ENCODE results near the gene JPH3.
"Not testable (repeated sequence)": the region's sequence is repeated elsewhere in the genome, so short reads cannot be mapped to it uniquely, and the experiment has no call there.

The JPH3 gene

DNA sequence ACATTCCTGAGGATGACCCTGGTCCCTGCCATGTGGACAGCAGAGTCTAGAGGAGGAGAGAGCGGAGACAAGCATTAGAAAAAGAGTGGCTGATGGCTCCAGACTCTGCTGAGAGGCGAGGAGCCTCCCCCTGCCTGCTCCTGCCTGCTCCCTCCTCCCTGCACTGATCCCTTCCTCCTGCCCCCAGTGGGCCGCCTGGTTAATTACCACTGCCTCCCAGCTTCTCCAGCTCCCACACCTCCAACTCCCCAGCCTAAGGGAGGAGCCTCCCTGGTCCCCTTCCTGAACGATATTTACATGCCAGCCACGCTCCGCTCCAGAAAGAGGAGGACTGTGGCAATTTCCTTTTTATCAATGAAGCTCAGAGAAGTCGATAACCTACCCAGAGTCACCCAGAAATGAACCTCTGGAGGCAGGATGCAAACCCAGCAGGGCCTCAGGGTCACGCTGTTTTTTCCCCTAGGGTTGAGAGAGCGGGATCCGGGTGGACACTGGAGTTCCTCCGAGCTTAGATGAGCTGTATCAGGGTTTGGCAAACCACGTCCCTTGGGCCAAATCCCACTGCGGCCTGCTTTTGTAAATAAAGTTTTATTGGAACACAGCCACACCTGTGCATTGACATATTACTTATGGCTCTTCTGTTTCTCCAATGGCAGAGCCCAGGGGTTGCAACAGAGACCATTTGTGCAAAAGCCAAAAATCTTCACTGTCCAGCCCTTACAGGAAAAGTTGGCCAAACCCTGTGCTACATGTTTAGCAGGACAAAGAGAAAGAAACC lies 27.1 kb upstream of the JPH3 start:
- DNase-seq = no peak

DNA sequence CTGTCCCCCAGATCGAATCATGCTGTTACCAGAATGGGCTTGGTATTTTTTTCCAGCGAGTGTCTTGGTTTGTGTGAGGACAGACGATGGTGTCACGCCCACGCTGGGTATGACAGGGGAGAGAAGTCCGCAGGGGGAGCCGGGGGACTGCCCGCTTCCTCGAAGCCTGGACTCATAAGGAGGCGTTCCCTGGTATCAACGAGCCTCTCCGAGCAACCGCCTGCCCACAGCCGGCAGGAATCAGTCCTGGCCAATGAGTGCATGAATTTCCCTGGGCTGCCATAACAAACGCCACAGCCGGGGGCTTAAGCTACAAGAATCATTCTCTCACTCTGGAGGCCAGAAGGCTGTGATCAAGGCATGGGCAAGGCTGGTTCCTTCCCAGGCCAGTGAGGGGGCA lies 26.1 kb upstream of the JPH3 start:
- no peak for DNase-seq

DNA sequence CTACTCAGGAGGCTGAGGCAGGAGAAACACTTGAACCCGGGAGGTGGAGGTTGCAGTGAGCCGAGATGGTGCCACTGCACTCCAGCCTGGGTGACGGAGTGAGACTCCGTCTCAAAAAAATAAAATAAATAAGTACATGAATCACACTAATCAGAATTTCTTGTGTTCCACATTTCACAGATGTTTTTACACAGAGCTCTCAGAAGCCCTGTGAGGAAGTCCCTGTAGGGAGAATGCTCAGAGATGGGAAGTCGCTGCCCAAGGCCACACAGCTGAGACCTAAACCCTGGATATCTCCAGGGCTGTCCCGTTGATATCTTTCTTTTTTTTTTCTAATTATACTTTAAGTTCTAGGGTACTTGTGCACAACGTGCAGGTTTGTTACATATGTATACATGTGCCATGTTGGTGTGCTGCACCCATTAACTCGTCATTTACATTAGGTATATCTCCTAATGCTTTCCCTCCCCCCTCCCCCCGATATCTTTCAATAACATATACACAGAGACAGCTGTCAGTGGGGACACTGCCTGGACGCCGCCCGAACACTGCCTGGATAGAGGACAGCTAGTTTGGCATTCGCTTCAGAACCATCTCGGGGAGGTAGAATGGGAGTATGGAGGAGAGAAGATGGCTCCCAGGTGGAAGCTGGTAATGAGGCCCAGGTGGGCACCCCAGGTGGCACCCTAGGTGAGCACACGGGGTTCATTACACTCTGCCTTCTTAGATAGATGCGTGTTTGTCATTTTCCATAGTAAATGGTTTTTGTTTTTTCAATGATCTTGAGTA lies 24.0 kb upstream of the JPH3 start:
- not testable (repeated sequence) for DNase-seq

DNA sequence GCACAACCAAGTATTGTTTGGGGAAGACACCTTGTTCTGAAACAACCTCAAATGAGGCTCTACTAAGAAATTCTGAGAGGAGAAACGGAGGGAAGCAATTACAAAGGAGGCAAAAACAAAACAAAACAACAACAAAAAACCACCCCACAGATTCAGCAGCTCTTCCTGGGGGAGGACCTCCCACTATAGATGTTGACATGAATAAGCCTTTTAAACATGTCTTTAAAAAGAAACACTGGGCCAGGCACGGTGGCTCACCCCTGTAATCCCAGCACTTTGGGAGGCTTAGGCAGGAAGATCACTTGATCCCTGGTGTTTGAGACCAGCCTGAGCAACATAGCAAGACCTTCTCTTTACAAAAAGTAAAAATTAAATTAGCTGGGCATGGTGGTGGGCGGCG lies 22.6 kb upstream of the JPH3 start:
- DNase-seq = no peak

DNA sequence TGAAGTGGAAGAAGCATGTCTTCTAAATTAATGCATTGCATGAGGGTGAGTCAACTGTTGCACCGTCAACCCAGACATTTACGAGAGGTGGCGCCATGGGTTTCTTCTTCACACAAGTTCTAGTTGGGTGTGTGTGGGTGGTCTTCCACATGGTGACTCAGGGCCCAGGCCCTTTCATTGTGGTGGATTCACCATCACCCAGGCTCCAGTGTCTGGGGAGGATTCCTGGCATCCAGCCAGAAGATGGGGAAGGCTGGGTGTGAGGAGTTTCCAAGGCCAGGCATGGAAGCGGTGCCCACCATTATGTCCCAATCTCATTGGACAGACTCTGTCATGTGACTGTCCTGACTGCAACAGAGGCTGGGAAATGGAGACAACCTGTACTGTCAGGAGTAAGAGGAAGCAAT lies 21.4 kb upstream of the JPH3 start:
- no peak for DNase-seq

DNA sequence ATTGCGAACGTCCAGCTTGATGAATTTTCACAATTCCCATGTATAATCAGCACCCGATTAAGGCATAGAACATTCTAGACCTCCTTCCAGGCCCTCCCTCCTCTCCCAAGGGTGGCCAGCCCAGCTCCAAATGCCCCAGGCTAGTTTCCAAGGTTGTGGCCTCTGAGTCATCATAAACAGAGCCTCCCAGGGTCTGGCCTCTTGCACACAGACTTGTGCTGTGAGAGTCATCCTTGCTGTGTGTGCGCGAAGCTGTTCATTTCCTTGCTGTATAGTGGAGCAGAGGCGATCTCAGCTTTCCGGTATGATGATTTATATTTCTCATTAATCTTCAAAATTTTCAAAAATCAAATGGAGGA lies 20.5 kb upstream of the JPH3 start:
- DNase-seq = no peak

DNA sequence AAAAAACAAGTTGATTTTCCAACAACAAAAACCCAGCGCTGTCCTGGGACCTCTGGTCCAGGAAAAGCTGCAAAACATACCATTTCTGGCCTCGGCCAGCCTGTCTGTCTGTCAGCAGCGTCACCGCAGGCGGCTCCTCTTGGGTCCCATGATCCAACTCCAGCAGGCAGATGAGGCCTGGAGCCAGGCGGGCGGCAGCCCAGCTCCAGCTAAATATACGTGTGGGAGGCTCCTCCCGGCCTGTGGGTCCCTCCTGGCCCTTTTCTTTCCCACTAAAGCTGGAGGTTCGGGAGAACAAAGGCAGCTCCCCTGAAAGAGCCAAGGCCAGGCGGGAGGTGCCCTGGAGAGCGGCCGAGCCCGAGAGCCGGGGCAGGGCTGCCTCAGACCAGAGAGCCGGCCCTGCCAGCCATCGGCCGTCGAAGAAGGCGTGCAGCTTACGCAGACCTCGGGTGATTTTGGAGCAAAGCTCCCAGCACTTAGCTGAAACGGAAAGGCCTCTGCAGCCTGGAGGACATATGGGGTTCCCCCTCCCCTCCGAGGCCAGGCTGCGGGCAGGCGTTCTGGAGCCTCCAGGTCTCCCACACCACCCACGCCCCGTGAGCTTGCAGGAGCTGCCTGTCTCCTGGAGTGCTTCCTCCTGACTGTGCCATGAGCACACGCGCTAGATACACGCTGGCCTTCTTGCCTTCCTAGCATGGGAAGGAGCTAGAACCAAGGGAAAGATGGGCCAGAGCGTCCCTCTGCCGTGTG lies 19.9 kb upstream of the JPH3 start:
- DNase-seq = no peak

DNA sequence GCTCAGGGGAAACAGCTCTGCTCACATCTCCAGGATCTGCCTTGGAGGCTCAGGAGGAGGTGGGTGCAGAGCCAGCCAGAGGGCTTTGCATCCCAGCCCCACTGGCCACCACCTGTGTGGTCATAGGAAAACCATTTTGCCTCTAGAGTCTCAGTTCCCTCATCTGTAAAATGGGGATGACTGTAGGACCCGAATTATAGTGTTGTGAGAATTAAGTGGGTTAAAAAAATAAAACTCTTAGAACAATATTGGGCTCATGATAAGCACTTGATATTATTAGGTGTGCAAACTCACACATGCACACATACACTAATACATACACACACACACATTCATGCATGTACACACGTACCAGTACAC lies 19.4 kb upstream of the JPH3 start:
- DNase-seq = no peak

DNA sequence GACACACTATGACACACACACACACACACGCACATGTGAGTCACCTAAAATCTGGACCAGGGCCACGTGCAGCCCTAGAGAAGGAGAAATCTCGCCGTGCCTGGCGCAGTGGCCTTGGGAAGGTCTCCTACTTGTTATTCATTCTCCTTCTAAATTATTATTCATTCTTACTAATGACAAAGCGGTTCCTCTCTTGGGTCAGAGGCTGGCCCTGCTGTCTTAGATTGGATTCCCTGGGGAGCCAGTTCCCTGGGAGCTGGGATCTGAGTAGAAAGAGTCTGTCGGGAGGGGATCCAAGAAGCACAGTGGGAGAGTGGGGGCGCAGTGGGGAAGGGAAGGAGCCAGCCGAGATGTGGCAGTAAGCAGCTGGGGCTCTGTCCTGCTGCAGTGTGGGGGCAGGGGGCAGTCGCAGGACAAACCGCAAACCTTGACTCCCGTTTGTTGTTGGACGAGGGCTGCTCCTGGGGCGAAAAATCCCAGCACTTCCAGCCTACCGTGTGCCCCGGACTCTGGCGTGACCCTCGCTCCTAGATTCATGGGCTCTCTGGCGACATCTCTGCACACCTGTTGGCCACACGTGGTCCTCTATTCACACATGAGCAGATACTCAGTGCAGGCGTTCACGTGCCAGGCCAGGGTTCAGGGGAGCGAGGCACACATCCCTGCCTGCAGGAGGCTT lies 18.7 kb upstream of the JPH3 start:
- DNase-seq = no peak

DNA sequence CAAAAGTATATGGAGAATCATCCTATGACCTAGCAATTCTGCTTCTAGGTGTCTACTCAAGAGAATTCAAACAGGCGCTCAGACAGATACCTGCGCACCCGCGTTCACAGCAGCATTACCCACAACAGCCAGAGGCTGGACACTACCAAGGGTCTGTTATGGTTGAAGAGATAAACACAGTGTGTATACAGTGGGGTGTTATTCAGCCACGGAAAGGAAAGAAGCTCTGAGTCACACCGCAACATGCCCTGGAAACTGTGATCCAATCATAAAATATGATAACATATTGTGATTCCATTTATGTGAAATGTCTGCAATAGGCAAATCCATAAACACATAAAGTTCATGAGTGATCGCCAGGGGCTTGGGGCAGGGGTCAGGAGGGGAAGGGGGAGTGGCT lies 18.0 kb upstream of the JPH3 start:
- no peak for DNase-seq

DNA sequence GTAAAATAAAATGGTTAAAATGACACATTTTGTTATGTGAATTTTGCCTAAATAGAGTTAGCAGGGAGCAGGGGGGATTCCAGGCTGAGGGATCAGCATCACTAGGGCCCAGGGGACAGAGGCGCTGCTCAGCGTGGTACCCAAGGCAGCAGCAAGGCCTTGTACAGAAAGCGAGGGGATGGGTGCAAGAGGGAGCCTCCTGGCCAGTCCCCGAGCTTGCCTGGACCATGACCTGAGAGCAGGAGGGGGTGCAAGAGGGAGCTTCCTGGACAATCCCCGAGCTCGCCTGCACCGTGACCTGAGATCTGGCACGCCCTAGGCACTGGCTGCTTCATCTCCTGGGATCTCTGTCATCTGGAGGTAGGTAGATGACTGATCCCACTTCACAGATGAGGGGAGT lies 17.3 kb upstream of the JPH3 start:
- DNase-seq = no peak

DNA sequence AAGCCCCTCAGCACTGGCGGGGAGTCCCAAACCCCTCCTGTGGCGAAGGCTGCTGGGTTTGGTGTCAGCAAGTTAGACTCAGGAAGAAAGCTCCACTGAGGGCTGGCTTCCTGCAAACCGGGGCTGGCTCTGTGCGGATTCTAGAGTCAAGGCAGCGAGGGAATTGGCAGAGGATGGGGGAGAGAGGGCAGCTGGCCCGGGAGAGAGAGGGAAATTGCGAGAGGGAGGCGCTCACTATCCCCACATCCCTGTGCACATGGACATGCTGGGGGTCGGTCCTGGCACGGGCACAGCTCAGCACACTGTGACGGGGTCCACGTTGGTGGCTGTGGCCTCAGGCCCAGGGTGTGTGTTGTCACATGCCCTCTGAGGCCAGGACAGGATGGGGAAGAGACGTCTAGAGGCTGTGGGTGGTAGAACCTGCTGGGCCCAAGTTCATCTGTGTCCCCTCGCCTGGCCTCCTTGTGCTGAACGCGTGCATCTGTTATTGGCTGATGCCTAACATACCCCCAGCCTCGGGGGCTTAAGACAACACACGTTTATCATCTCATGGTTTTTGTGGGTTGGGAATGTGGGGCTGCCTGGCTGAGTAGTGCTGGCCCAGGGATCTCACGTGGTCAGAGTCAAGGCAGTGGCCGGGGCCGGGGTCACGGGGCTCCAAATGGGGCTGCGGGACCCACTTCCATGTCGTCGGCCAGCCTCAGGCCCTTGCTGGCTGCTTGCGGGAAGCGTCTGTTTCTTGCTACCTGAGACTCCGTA lies 16.7 kb upstream of the JPH3 start:
- no peak for DNase-seq

DNA sequence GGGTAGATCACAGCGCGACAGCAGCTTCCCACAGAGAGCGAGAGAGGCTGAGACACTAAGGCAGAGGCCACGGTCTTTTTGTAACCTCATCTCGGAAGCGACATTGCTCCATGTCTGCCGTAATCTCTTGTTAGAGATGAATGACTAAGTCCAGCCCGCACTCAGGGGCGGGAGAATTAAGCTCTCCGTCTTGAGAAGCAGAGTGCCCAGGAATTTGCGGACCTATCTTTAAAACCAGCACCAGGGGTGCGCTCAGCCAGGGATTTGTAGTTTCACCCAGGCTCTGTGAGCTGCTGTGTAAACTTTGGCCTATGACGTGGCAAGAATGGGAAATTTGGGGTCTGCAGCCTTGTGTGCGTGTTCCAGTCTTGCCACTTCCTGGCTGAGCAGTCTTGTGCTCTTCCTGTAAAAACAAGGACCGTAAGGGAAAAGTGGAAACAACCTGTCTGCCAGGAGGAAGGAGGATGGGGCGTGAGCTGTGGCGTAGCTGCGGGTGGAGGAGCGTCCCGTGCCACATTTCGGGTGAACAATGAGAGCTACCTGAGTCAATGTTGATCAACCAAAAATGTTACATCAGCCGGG lies 16.0 kb upstream of the JPH3 start:
- no peak for DNase-seq

DNA sequence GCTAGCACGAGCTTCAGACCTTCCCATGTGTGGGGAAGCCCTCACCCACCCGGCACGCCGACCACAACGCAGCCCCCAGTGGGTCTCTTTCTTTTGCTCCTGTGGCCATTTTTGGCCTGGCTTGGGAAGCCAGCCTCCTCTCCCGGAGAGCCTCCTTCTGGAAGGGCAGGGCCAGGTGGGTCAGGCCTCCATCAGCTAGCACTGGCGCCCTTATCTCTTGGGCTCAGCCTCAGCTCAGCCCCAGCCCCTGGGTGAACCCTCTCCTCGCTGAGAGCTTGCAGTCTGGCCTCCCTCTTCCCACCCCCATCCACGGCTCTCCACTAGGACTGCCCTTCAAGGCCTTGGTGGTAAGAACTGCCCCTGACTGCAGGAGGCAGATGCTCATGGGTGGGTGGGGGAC lies 14.7 kb upstream of the JPH3 start:
- no peak for DNase-seq

DNA sequence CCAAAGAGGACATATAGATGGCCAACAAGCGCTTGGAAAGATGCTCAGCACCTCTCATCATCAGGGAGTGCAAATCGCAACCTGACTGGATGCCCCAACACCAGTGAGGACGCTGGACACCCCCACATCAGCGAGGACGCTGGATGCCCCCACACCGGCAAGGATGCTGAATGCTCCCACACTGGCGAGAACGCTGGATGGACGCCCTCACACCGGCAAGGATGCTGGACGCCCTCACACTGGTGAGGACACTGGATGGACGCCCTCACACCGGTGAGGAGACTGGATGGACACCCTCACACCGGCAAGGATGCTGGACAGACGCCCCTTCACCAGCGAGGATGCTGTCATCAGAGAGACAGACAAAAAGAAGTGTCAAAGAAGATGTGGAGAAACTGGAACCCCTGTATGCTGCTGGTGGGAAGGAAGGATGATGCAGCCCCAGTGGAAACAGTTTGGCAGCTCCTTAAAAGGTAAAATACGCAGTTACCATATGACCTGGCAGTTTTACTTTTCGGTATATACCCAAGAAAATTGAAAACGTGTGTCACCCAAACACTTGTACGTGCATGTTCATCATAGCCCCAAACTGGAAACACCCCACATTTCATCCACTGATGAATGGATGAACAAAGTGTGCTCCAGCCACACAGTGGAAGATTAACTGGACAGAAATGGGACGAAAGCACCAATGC lies 10.1 kb upstream of the JPH3 start:
- DNase-seq = no peak

DNA sequence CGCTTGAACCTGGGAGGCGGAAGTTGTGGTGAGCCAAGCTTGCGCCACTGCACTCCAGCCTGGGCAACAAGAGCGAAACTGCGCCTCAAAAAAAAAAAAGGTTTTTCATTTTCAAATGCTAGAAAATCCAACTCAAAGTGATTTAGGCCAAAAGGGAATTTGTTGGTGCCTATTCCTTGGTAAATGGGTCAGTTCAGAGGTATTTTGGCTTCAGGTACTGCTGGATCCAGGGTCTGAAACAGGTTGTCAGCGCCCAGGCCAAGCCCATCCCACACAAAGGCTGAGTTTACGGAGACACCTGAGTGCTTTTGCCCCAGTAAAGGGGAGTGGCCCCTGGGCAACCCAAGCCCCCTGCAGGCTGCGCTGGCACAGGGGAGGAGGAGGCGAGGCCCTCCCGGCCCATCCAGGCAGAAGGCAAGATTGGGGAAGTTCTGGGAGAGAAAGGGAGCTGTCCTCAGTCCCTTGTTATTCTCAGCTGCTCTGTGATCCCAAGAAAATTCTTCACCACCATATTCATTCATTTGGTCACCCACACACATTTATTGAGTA lies 8.5 kb upstream of the JPH3 start:
- DNase-seq = no peak

DNA sequence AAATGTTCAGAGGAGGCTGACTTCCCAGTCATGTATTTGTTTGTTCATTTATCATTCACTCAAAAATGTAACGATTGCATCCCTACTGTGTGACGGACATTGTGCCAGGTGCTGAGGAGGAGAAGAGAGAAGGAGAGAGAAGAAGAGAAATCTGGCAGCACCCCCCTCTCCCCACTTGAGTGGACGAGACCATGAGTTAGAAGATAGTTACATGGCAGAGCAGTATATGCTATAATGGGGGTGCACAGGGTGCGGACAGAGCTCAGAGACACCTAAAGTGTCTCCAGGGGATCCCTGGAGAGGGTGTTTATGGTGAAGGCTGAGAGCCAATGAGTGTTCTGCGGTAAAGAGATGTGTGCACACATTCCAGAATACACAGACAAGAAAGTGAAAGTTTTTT lies 6.6 kb upstream of the JPH3 start:
- no peak for DNase-seq

DNA sequence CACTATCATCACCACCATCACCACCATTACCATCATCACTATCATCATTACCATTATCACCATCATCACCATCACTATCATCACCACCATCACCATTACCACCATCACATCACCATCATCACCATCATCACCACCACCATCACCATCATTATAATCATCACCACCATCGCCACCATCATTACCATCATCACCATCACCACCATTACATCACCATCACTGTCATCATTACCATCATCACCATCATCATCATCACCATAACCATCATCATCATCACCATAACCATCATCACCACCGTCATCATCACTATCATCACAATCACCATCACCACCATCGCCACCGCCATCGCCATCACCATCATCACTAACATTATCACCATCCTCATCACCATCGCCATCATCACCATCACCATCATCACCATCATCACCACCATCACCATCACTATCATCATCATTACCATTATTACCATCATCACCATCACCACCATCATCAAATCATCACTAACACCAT lies 4.9 kb upstream of the JPH3 start:
- no peak for DNase-seq

DNA sequence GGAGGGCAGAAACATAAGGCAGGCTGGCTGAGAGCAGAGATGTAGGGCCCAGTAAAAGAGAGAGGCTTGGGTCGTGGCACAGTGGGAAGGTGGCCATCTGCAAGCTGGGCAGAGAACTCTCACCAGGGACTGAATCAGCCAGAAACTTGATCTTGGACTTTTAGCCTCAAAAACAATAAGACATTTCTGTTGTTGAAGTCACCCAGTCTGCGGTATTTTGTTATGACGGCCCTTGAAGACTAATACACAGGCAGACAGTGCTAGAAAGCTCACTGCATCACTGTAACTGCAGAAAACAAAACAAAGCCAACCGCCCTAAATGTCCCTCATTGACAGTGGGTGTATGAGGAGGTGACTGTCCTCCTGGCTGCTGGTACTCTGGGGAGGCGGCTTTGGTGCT lies 3.9 kb upstream of the JPH3 start:
- DNase-seq = no peak

DNA sequence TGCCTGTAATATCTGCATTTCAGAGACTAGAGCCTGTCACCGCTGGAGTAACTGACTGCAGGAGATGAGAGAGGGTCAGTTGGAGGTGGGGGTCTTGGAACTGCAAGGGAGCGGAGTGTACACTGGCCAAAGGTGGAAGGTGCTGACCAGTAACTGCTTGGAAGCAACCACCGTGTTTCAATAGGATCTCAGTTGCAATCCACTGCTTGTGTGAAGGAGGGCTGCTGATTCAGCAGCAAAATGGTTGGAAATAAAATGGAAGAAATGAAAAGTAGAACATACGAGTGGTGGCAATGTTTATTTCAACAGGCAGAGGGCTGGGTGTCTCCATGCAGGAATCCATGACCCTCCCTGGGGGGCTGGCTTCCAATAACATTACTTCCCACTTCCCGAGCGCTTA lies 2.1 kb upstream of the JPH3 start:
- no peak for DNase-seq

DNA sequence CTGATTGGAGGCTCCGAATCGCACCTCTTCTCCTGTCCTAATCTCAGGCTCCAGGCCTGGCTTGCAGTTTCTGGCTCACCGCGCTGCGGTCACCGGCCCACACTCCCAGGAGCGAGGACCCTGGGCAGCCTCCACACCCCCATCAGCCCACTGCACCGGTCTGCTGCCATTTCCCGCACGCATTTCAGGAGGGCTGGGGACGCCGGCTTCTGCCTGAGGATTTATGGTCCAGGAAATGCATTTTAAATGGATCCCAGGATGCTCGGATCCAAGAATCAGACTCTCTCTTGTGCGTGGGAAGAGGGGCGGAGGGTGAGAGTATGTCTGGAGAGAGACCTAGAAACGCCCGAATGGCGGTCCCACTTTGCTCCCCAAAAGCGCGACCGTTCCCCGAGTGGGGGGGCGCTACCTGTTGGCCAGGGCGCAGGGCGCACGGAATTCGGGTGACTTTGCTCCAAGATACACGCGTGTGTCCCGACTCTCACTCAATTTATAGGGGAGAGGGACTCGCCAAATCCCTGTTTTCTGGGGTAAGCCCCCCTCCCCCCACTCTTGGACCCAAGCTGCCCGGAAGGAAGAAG lies 817 bp upstream of the JPH3 start:
- DNase-seq = no peak

Data from NCI-H1417 (cell line).